ENCODE results near the gene SIAE. TPM values are rescaled to one million over a fixed set of nuclear protein-coding genes. Genes with fewer than 3 reads are reported as not detected.

The SIAE gene
- polyA plus RNA-seq, 1 of the 3 experiments (the other 2 are of a cell fraction): 27.9 TPM

DNA sequence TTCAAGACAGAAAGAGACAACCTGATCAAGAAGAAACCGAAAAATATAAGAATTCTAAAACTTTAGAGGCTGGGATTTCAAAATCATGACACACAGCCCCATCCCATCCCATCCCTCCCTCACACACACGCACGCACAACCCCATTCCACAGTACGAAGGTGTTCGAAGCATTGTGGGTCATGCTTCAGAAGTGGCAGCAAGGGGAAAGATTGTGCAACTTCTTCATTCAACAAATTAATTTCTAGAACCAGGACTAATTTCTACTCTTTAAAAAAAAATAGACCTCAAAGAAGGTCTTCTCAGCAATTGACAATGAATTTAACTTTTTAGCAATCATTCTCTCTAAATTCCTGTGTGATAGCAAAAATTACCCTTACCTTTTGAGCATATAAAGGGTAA, 1.0 kb upstream of the SIAE start:
- TF ChIP-seq EP300 (IDR thresholded peaks at IDR 0.05; ENCODE audit: borderline replicate concordance in 1 of 2, low read depth in 1 of 2, low read length in 1 of 2) (no peak), FOSL2 (IDR thresholded peaks at IDR 0.05; ENCODE audit: borderline replicate concordance, low read depth) (no peak), CHD2 (IDR thresholded peaks at IDR 0.05; ENCODE audit: low read length, partially characterized antibody) (no peak), TEAD4 (IDR thresholded peaks at IDR 0.05; ENCODE audit: borderline replicate concordance, insufficient read depth) (no peak), NFIC (IDR thresholded peaks at IDR 0.05; ENCODE audit: borderline replicate concordance) (no peak), ELF1 (IDR thresholded peaks at IDR 0.05) (no peak), USF1 (IDR thresholded peaks at IDR 0.05; ENCODE audit: borderline replicate concordance, low read depth) (no peak), JUND (IDR thresholded peaks at IDR 0.05) (no peak), FOXJ3 (CRISPR knock-in tag; IDR thresholded peaks at IDR 0.05) (no peak), POLR2AphosphoS5 (IDR thresholded peaks at IDR 0.05; ENCODE audit: low read depth, low read length) (no peak), RXRA (IDR thresholded peaks at IDR 0.05; ENCODE audit: borderline replicate concordance, low read depth) (no peak), CTCF (IDR thresholded peaks at IDR 0.05) (no peak)
- Histone ChIP-seq H3K27me3 (ENCODE audit: insufficient read depth) (no peaks in the 10 kb centered on the region), H2AFZ (ENCODE audit: low read depth) (peak overlapping the region; percentile 96; the same call in 1 of the 2 replicates), H3K9me3 (no peaks in the 10 kb centered on the region), H3K4me3 (ENCODE audit: low read depth in 2 of 2, low read length in 1 of 2) (peak overlapping the region; percentile 87 to 89), H3K79me2 (ENCODE audit: insufficient read depth) (no peaks in the 10 kb centered on the region), H3K4me2 (peak overlapping the region; percentile 81), H3K36me3 (replicated peaks in 1 of 2; ENCODE audit: control insufficient read depth in 1 of 2, insufficient read depth in 2 of 2, low read length in 1 of 2) (peaks cover 0 to 4% of the 10 kb centered on the region in 2 experiments), H3F3A (replicated peaks; ENCODE audit: insufficient read depth) (peaks cover 4% of the 10 kb centered on the region), H3K9ac (peak overlapping the region; percentile 89), H3K27ac (ENCODE audit: low read depth in 2 of 2, low read length in 1 of 2) (peak overlapping the region; percentile 87 to 88), H4K20me1 (ENCODE audit: insufficient read depth) (no peaks in the 10 kb centered on the region), H3K9me2 (no peaks in the 10 kb centered on the region), H3K4me1 (ENCODE audit: control insufficient read depth in 1 of 2, insufficient read depth in 2 of 2, low read depth in 1 of 2, low read length in 1 of 2) (peaks cover 0 to 11% of the 10 kb centered on the region in 2 experiments; a peak in 1 of 4 replicates)
- DNase-seq: no peak
- ChIA-PET POLR2A (no interaction called here), CTCF (interaction anchor here (1.7 to 6.5 kb wide), 4 partner anchors 95 to 163 kb away, joined by 5 to 70 read pairs (median 8); no protein-coding TSS in a partner anchor)
- WGBS (ENCODE audit: low lambda C conversion rate): 75% methylated on average over 5 of the region's 5 CpGs

GRCh38 chr11:124674168-124674517, 604 bp upstream of the SIAE start:
- no peak for DNase-seq
- ChIA-PET CTCF (interaction anchor here (0.8 to 6.5 kb wide), 7 partner anchors 30 to 192 kb away, joined by 3 to 70 read pairs (median 6); partner anchors contain the start of gene ROBO3), POLR2A (interaction anchor here (0.5 to 1.4 kb wide), 2 partner anchors 19 to 192 kb away, joined by 3 to 4 read pairs; no protein-coding TSS in a partner anchor)
- Histone ChIP-seq H3K4me2 (peak overlapping the region; percentile 81), H3K27ac (ENCODE audit: low read depth in 2 of 2, low read length in 1 of 2) (peak overlapping the region; percentile 87 to 88), H3K79me2 (ENCODE audit: insufficient read depth) (no peaks in the 10 kb centered on the region), H3K9me2 (no peaks in the 10 kb centered on the region), H3K4me1 (ENCODE audit: control insufficient read depth in 1 of 2, insufficient read depth in 2 of 2, low read depth in 1 of 2, low read length in 1 of 2) (peaks cover 0 to 11% of the 10 kb centered on the region in 2 experiments; a peak in 1 of 4 replicates), H3F3A (replicated peaks; ENCODE audit: insufficient read depth) (peaks cover 4% of the 10 kb centered on the region), H3K9me3 (no peaks in the 10 kb centered on the region), H3K36me3 (replicated peaks in 1 of 2; ENCODE audit: control insufficient read depth in 1 of 2, insufficient read depth in 2 of 2, low read length in 1 of 2) (peaks cover 0 to 4% of the 10 kb centered on the region in 2 experiments), H3K4me3 (ENCODE audit: low read depth in 2 of 2, low read length in 1 of 2) (peak overlapping the region; percentile 87 to 89), H4K20me1 (ENCODE audit: insufficient read depth) (no peaks in the 10 kb centered on the region), H2AFZ (ENCODE audit: low read depth) (peak overlapping the region; percentile 96; the same call in 1 of the 2 replicates), H3K9ac (peak overlapping the region; percentile 89), H3K27me3 (ENCODE audit: insufficient read depth) (no peaks in the 10 kb centered on the region)
- WGBS (ENCODE audit: low lambda C conversion rate): 4% methylated on average over 18 of the region's 18 CpGs
- TF ChIP-seq RXRA (IDR thresholded peaks at IDR 0.05; ENCODE audit: borderline replicate concordance, low read depth): no peak
- TF ChIP-seq SIN3A (IDR thresholded peaks at IDR 0.05; ENCODE audit: borderline replicate concordance, low read depth, low read length): no peak
- no peak for TF ChIP-seq IRF3 (IDR thresholded peaks at IDR 0.05; ENCODE audit: low read depth, low read length)
- TF ChIP-seq NRF1 (IDR thresholded peaks at IDR 0.05; ENCODE audit: low read depth, low read length): no peak
- TF ChIP-seq CTCF (IDR thresholded peaks at IDR 0.05): no peak
- no peak for TF ChIP-seq SMC3 (IDR thresholded peaks at IDR 0.05; ENCODE audit: low read depth, low read length)
- no peak for TF ChIP-seq MEF2A (IDR thresholded peaks at IDR 0.05; ENCODE audit: borderline replicate concordance, low read depth)
- TF ChIP-seq FOXJ3 (CRISPR knock-in tag; IDR thresholded peaks at IDR 0.05): no peak
- TF ChIP-seq EZH2phosphoT487 (IDR thresholded peaks at IDR 0.05; ENCODE audit: borderline replicate concordance, low read depth): no peak
- no peak for TF ChIP-seq GATA2 (CRISPR knock-in tag; IDR thresholded peaks at IDR 0.05)

Data from SK-N-SH (cell line).